CD4-positive, alpha-beta T cell treated with Interleukin-15 for 4 hours (primary cell): ENCODE measurements around the gene KIAA1549.
"Not testable (repeated sequence)": the region's sequence is repeated elsewhere in the genome, so short reads cannot be mapped to it uniquely, and the experiment has no call there.

ENCODE experiments used
- DNase-seq: peaks from one replicate; pipeline ENCODE4 v3.0.0-alpha.2; 2020; ENCODE audit warnings: low spot score

Gene KIAA1549

DNA sequence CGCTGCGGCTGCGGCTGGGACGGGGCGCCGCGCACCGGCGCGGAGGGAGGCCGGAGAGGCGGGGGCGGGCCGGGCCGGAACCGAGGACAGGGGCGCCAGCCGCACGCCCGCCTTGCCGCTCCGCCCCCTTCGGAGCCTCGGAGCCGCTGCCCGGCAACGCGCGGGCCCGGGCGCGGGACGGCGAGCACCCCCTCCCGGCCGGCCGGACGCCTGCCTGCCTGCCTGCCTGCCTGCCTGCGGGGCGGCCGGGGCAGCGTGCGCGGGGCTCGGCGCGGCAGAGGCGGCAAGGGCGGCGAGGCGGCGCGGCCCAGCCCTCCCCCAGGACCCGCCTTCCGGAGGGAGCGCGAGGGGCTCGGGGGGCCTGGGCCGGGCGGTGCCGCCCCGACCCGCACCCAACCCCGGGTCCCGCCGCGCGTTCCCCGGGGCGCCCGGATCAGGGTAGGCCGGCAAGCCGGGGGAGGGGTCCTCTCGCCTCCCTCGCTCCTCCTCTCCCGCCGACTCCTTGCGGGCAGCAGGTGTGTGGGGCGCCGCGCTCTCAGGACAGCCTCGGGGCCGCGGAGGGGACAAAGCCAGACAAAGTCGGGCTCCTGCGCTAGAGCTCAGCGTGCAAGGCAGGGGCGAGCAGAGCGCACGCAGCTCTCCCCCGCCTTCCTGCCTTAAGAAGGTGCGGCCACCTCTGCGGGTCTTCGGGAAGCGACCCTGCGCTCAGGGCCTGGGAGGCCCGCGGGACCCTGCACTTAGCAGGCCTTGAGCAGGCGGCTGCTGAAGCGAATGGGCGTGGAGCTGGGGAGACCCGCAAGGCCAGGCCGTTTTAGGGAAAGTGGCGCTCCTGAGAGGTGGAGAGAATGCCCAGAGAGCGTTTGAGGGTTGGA, at the start of gene KIAA1549:
Gene KIAA1549, minus strand, starts transcription at position 58 of the 872 bp plus-strand sequence. CDS start 120 bp downstream, outside the sequence.
- DNase-seq: peak; percentile 22

DNA sequence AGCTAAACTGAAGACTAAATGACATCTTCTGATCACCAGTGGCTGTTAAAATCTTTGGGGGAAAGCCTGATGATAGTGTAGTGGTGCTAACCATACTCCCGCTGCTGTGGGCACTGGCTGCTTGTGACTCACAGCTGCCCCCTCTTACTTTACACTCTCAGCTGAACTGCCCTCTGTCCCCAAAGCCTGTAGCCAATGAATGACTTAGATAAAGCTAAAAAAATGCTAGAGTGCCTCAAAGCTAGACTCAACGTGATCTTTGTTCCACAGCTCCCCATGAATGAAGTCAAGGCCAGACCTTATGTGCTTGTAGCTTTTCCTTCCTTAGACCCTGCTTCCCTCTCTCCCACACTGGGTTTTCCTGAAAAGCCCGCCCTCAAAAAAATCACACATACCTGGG, 48.2 kb upstream of the KIAA1549 start:
- DNase-seq: no peak

- DNase-seq: no peak
These were observed 45.4 kb upstream of the KIAA1549 start for GRCh38 chr7:139026551-139026950.

- not testable (repeated sequence) for DNase-seq
These were observed 44.7 kb upstream of the KIAA1549 start for GRCh38 chr7:139025861-139026260.

GRCh38 chr7:139023076-139023475, 41.9 kb upstream of the KIAA1549 start:
- DNase-seq: no peak

DNA sequence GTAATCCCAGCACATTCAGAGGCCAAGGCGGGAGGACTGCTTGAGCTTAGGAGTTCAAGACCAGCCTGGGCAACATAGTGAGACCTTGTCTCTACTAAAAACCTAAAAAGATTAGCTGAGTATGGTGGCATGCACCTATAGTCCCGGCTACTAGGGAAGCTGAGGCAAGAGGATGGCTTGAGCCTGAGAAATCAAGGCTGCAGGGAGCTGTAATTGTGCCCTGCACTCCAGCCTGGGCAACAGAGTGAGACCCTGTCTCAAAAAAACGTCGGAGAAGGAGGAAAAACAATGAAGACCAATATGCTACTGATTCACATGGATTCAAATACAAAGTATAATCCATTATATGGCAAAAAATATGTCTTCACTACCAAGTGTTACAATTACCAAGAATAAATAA, 41.1 kb upstream of the KIAA1549 start:
- DNase-seq: no peak

GRCh38 chr7:139018910-139019309, 37.7 kb upstream of the KIAA1549 start:
- DNase-seq: no peak

GRCh38 chr7:139016931-139017511, 35.8 kb upstream of the KIAA1549 start:
- peak; percentile 69 for DNase-seq

GRCh38 chr7:139011373-139011772, 30.2 kb upstream of the KIAA1549 start:
- no peak for DNase-seq

DNA sequence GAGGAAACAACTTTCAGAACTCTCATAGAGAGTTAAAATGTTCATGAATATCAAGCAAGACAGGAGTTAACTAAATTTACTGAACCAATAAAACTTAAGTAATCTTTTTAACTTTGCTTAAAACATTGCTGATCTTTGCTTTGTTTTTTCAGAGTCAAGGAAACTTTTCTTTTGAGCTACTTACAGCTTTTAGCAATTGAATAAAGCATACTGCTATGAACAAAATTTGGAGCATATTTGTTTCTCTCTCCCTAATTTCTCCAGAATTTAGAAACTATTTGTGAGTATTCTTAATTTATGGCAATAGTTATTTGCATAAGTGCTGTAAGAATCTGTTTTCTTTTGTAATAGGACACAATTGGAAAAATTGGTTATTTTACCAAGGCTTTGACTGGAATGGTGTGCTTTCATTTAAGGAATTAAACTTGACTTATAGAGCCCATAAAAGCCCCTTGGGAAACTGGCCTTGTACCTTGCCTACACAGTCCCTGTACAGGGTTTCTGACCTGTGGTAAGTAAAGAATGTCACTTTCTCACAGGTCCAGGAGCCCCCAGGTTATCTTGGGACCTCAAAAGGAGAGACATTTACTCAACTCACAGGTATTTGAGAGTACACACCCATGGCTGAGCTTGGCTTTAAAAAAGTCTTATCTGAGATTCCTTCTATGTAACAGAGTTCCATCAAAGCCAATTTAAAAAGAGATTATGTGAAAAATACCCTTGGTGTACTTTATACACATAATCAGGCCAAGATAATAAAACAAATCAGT, 23.3 kb upstream of the KIAA1549 start:
- no peak for DNase-seq

- no peak for DNase-seq
These were observed 18.2 kb upstream of the KIAA1549 start for GRCh38 chr7:138999414-138999813.

DNA sequence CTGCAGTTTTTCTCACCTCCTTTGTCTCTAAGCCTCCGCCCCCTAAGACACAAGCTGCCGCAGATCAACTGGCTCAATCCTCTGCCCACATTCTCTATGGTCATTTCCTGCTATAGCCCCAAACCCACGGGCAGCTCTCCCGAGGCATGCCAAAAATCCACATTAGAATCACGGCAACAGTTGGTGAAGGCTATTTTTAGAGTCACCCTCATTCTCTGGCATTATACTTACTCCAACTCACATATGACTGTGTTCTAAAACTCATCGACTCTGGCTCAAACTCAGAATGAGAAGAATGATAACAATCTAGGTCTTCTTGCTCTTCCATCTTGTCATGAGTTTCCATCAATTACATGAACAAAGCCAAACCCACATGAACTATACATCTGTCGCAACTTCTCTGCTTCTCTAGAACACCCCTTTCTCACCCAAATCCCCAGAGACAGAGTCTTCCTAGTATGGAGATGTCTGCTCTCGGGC, 10.9 kb upstream of the KIAA1549 start:
- DNase-seq: no peak

GRCh38 chr7:138987686-138988085, 6.5 kb upstream of the KIAA1549 start:
- no peak for DNase-seq

DNA sequence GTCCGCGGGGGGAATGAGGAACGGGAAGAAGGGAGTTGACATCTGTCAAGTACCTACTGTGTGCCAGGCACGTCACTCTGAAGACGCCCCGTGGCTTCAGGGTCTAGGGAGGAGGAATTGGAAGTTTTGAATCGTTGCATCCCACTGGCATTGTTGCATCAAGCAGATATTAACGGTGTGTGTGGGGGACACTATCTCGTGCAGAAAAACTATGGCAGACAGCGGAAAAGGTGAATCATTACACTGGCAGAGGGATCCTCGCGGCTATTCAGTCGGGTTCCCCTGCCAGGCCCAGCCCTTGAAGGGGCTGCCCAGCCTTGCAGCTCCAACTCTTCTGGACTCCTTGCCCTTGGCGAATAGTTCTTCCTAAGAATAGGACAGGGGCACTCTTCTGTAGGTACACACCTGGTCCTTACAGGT, 1.0 kb upstream of the KIAA1549 start:
- no peak for DNase-seq

DNA sequence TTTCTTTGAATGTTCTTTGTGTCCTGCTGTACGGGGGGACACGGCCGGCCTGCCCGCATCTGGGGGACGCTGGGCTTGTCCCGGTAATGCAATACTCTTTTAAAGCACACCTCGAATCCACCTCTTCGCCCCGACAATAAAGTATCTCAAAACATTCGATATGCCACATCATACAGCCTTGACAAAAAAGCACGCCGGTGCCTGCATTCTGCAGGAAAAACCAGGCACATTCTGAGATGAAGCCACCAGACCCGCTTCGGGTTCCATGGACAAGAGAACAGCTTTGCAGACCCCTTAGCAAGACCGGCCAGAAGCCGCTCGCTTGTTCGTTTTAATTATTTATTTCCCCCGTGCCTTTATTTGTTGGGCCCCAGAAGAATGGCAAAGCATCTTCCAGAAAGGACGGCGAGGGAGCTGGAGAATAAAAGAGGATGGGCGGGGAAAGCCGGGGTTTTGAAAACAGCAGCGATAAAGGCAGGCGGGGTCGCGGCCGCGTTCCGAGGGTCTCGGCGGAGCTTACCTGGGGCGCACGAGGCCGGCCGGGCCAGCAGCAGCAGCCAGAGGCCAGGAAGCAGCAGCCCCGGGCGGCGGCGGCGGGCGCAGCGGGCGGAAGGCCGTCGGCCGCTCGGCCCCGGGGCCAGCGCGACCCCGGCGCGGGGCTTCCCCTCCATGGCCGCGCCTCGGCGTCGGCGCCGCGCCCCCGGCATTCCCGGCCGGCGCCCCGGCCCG, 462 bp downstream of the KIAA1549 start:
- DNase-seq: no peak

DNA sequence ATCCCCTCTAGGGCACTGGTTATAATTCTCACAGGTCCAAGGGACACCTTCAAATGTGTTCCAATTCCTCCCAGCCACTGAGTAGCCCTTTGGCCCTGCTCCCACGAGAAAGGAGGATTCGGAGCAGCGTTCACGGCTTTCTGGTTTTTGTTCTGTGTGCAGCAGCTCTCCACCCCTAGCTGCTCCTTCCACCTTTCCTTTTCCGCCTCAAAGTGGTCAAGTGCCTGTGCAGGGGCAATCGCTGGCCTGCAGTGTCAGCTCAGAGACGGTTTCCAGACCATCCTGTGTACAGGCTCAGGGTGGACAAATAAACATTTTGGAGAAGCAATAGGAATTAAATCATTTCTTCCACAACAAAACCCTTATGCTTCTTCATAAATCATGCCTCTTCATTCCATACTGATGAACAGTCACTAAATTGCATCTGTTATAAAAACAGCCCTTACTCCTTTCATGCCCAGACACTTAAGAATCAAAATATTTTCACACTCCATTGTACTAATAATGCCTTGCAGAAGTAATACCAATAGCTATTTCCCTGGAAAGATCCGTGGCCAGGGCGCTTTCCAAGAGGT, 1.1 kb downstream of the KIAA1549 start:
- no peak for DNase-seq

DNA sequence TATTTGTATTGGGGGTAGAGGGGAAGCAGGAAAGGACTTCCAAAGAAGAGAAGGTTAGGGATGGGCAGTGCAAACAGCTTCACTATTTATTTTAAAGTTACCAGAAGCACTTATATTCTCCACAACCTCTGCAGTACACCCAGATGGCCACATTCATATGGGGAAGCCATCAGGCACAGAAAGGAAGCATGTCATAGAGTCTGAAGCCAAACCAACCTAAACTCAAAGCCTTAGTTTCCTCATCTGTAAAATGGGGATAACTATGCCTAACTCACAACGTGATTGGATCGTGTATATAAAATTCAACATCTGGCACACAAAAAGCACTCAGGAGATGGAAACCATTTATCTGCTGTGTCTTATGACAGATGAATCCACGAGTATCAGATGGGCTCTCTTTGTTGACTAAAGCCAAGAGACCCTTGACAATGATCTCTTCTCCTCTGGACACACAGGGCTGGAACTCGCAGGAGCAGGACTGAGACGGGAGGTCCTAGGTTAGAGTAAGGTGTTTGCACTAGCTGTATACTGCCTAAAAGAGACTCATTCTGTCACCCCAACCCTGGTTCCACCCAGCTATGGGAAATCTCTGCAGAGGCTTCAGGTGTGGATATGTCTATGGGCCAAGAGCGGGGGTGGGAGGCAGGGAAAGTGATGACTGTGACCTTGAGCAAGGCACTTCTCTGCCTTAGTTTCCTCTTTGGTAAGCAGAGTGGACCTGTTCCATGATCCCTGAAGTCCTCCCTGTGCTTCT, 1.8 kb downstream of the KIAA1549 start:
- no peak for DNase-seq

- no peak for DNase-seq
These were observed 2.5 kb downstream of the KIAA1549 start for GRCh38 chr7:138978541-138979184.

DNA sequence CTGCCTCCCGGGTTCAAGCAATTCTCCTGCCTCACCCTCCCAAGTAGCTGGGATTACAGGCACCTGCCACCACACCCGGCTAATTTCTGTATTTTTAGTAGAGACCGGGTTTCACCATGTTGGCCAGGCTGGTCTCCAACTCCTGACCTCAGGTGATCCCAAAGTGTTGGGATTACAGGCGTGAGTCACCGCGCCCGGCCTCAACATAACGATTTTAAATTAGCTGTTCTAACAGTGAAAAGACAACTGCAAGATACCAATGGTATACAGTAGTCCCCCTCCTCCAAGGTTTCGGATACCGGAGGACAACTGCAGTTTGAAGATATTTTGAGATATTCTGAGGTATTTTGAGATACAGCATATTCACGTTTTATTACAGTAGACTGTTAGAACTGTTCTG, 5.0 kb downstream of the KIAA1549 start:
- not testable (repeated sequence) for DNase-seq
